ENCODE results near the gene DTX3. TPM values are rescaled to one million over a fixed set of nuclear protein-coding genes. Genes with fewer than 3 reads are reported as not detected.

DTX3 gene
- total RNA-seq, 1 experiment from 2014 or later, result 23.1 TPM

GRCh38 chr12:57577981-57578758 is 26.5 kb upstream of the DTX3 start:
- Mint-ChIP-seq H3K4me3 (ENCODE audit: low read depth, unreplicated experiment) (no peak overlapping the region), H3K4me1 (ENCODE audit: low read depth, unreplicated experiment) (peaks cover 12% of the 10 kb centered on the region), H3K36me3 (ENCODE audit: insufficient read depth, unreplicated experiment) (no peaks in the 10 kb centered on the region), H3K27me3 (ENCODE audit: unreplicated experiment) (peaks cover 48% of the 10 kb centered on the region), H3K27ac (ENCODE audit: unreplicated experiment) (no peak overlapping the region), H3K9me3 (ENCODE audit: low read depth, unreplicated experiment) (no peaks in the 10 kb centered on the region)
- intact Hi-C loops (cut with micrococcal nuclease; ENCODE audit: unreplicated experiment), result no loop called here
- CTCF ChIA-PET, result no interaction called here
- no TSS peak for BruUV-seq (replicated peaks)
- DNase-seq, result no peak
- TF ChIP-seq CTCF (IDR thresholded peaks at IDR 0.05; ENCODE audit: unreplicated experiment), result no peak

DNA sequence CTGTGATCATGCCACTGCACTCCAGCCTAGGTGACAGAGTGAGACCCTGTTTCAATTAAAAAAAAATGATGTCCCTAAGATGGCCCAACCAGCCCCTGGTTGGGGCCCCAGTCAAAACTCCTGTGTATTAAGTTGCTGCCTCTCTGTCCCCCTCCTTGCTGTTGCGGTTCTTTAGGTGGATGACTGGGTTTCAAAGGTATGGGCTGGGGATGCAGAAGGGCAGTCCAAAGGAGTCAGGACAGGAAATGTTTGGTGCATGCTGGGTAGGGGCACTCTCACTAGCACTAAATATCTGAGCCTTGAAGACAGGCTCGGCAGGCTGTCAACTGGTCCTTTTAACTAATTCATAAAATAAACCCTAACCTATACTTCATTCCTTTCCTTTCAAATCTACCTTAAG is 25.6 kb upstream of the DTX3 start:
- no peaks in the 10 kb centered on the region for H3K36me3 Mint-ChIP-seq (ENCODE audit: insufficient read depth, unreplicated experiment)
- H3K27me3 Mint-ChIP-seq (ENCODE audit: unreplicated experiment), result peaks cover 48% of the 10 kb centered on the region
- H3K4me3 Mint-ChIP-seq (ENCODE audit: low read depth, unreplicated experiment), result no peak overlapping the region
- CTCF ChIA-PET, result interaction anchor here (0.6 kb wide), 1 partner anchor 33 kb away, joined by 3 read pairs; the partner anchor contains the start of gene DCTN2
- no peaks in the 10 kb centered on the region for H3K9me3 Mint-ChIP-seq (ENCODE audit: low read depth, unreplicated experiment)
- no peak for TF ChIP-seq CTCF (IDR thresholded peaks at IDR 0.05; ENCODE audit: unreplicated experiment)
- intact Hi-C loops (cut with micrococcal nuclease; ENCODE audit: unreplicated experiment), result no loop called here
- H3K4me1 Mint-ChIP-seq (ENCODE audit: low read depth, unreplicated experiment), result peaks cover 15% of the 10 kb centered on the region
- BruUV-seq (replicated peaks), result no TSS peak
- no peak overlapping the region for H3K27ac Mint-ChIP-seq (ENCODE audit: unreplicated experiment)
- no peak for DNase-seq

DNA sequence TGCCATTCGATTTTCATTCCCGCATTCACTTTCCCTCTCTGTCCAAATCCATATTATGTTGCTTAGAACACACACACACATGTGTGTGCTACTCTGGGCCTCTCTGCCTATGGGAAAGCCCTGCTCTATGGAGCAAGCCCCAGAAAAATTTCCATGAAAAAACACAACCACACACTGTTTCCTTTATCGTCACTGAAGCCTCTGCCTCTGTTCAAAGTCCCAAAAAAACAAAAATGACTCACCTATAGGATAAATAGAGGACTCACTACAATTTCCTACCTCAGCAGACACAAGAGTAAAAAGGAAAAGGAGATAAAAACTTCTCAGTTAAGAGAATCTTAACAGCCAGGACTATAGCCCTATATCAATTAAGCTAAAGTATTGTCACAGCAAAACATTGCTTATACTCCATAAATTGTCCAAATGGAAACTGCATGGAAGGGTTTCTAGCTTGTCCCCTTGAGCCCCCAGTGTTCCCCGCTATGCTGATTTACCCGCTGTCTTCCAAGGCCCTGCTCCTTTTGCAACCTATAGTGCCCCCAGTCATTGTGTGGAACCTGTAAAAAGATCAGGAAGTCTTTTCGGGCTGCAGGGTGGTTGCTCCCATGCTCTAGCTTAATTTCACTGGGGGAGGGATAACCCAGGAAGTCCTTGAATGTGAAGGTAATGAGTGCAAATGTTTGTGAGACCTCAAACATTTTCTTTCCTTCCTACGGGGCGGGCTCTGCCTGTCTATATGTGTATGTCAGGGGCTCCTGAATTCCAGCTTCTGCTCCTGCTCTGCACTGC is 24.8 kb upstream of the DTX3 start:
- Mint-ChIP-seq H3K27ac (ENCODE audit: unreplicated experiment) (no peak overlapping the region), H3K9me3 (ENCODE audit: low read depth, unreplicated experiment) (no peaks in the 10 kb centered on the region), H3K4me3 (ENCODE audit: low read depth, unreplicated experiment) (no peak overlapping the region), H3K36me3 (ENCODE audit: insufficient read depth, unreplicated experiment) (no peaks in the 10 kb centered on the region), H3K27me3 (ENCODE audit: unreplicated experiment) (peaks cover 46% of the 10 kb centered on the region), H3K4me1 (ENCODE audit: low read depth, unreplicated experiment) (peaks cover 15% of the 10 kb centered on the region)
- DNase-seq, result no peak
- intact Hi-C loops (cut with micrococcal nuclease; ENCODE audit: unreplicated experiment), result loop anchor here (5.0 kb wide), 1 partner anchor 112 kb away; the partner anchor contains the start of gene OS9
- TF ChIP-seq CTCF (IDR thresholded peaks at IDR 0.05; ENCODE audit: unreplicated experiment), result no peak
- BruUV-seq (replicated peaks), result no TSS peak
- CTCF ChIA-PET, result no interaction called here

- H3K36me3 Mint-ChIP-seq (ENCODE audit: insufficient read depth, unreplicated experiment), result no peaks in the 10 kb centered on the region
- DNase-seq, result no peak
- H3K4me1 Mint-ChIP-seq (ENCODE audit: low read depth, unreplicated experiment), result peaks cover 15% of the 10 kb centered on the region
- BruUV-seq (replicated peaks), result no TSS peak
- no peak overlapping the region for H3K4me3 Mint-ChIP-seq (ENCODE audit: low read depth, unreplicated experiment)
- CTCF ChIA-PET, result no interaction called here
- no peak overlapping the region for H3K27ac Mint-ChIP-seq (ENCODE audit: unreplicated experiment)
- H3K9me3 Mint-ChIP-seq (ENCODE audit: low read depth, unreplicated experiment), result no peaks in the 10 kb centered on the region
- intact Hi-C loops (cut with micrococcal nuclease; ENCODE audit: unreplicated experiment), result loop anchor here (5.0 kb wide), 1 partner anchor 112 kb away; the partner anchor contains the start of gene OS9
- H3K27me3 Mint-ChIP-seq (ENCODE audit: unreplicated experiment), result peaks cover 40% of the 10 kb centered on the region
- TF ChIP-seq CTCF (IDR thresholded peaks at IDR 0.05; ENCODE audit: unreplicated experiment), result no peak
Measured at GRCh38 chr12:57580466-57580795, 24.2 kb upstream of the DTX3 start.

Data from Calu3 (cell line).